ENCODE measurements around the gene NEURL4.
"Not testable (repeated sequence)": the region's sequence is repeated elsewhere in the genome, so short reads cannot be mapped to it uniquely, and the experiment has no call there.

Gene NEURL4

DNA sequence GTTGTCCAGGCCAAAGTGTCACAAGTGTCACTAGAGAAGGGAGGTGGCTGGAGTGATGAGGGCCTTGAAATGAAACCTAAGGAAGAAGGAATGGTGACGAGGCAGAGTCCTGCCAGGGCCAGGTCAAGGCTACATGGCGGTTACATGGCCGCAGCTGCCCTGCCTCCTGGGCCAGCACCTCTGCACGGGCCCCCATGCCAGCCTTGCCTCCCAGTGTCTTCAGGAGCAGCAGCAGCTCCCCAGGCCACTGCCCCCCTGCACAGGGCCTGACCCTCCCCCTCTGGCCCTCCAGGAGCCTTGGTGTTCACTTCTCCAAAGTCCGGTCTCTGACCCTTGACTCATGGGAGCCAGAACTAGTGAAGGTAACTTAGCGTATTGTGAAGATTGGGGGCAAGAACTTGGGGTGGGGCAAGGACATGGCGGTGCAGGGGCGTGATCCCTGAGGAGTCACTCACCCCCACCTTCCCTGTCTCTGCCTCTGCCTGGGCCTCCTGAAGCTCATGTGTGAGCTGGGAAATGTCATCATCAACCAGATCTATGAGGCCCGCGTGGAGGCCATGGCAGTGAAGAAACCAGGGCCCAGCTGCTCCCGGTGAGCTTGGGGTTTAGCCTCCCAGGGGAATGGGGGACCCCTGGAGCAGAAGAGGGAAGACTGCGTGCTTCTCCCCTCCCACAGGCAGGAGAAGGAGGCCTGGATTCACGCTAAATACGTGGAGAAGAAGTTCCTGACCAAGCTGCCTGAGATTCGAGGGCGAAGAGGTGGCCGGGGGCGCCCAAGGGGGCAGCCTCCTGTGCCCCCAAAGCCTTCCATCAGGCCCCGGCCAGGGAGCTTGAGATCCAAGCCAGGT lies 18.7 kb upstream of the NEURL4 start:
- DNase-seq (ENCODE audit: low read depth in 2 of 3, low spot score in 2 of 3) = no peak

- DNase-seq (ENCODE audit: low read depth in 2 of 3, low spot score in 2 of 3) = no peak
Measured at GRCh38 chr17:7346761-7347614, 17.9 kb upstream of the NEURL4 start.

GRCh38 chr17:7343250-7343649 lies 14.1 kb upstream of the NEURL4 start:
- DNase-seq (ENCODE audit: low read depth in 2 of 3, low spot score in 2 of 3) = no peak

GRCh38 chr17:7341842-7342241 lies 12.7 kb upstream of the NEURL4 start:
- no peak for DNase-seq (ENCODE audit: low read depth in 2 of 3, low spot score in 2 of 3)

GRCh38 chr17:7340179-7340578 lies 11.0 kb upstream of the NEURL4 start:
- no peak for DNase-seq (ENCODE audit: low read depth in 2 of 3, low spot score in 2 of 3)

DNA sequence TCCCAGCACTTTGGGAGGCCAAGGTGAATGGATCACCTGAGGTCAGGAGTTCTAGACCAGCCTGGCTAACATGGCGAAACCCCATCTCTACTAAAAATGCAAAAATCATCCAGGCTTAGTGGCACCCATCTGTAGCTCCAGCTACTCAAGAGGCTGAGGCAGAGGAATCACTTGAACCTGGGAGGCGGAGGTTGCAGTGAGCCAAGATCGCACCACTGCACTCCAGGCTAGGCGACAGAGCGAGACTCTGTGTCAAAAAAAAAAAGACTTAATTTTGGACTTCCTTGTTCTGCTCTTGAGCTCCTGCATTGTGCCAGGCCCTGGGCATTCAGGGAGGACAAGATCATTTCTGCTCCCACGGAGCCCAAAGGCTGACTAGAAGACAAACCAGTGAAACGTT lies 8.5 kb upstream of the NEURL4 start:
- DNase-seq (ENCODE audit: low read depth in 2 of 3, low spot score in 2 of 3) = not testable (repeated sequence)

- peak; percentile 62 to 73 (median 64) for DNase-seq (ENCODE audit: low read depth in 2 of 3, low spot score in 2 of 3)
Measured at GRCh38 chr17:7336240-7337175, 7.4 kb upstream of the NEURL4 start, which contains the start of gene ACAP1. TSS of gene ACAP1 (plus strand) at chr17:7336529. CDS start at chr17:7336735, 206 bp downstream.

GRCh38 chr17:7335765-7336164 lies 6.6 kb upstream of the NEURL4 start:
- DNase-seq (ENCODE audit: low read depth in 2 of 3, low spot score in 2 of 3) = not testable (repeated sequence)

DNA sequence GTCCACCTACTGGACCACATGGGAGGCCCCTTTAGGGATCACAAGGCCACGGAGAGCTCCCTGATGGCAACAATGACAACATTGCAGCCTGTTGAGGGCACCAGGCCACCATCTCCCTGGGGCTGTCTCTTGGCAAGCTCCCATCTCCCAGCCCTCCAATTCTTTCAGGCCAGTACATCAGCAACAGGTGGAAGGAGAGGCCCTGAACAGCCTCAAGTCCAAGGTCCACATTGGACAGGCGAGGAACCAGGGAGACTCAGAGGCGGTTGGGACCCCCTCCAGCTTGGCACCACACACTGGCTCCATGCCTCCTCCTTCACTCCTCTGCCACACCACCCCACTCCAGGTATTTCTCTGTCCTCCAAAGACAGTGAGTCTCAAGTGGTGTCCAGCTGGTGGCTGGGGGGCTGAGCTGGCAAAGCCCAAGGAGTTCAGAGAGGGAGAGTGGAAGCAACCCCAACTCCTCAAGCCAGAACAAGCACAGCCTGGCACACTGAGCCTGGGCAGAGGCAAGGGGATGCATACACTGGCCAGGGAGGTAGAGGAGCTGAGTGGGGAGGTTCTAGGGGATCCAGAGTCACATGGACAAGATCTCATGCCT lies 5.9 kb upstream of the NEURL4 start:
- DNase-seq (ENCODE audit: low read depth in 2 of 3, low spot score in 2 of 3) = no peak

DNA sequence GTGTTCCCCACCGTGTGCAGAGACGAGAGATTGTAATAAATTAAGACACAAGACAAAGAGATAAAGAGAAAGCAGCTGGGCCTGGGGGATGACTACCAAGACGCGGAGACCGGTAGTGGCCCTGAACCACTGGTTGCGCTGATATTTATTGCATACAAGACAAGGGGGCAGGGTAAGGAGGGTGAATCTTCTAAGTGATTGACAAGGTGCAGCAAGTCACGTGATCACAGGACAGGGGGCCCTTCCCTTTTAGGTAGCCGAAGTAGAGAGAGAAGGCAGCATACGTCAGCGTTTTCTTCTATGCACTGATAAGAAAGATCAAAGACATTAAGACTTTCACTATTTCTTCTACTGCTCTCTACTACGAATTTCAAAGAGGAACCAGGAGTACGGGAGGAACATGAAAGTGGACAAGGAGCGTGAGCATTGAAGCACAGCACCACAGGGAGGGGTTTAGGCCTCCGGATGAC lies 3.5 kb upstream of the NEURL4 start:
- DNase-seq (ENCODE audit: low read depth in 2 of 3, low spot score in 2 of 3) = not testable (repeated sequence)

- DNase-seq (ENCODE audit: low read depth in 2 of 3, low spot score in 2 of 3) = no peak
Measured at GRCh38 chr17:7332111-7332510, 3.0 kb upstream of the NEURL4 start.

GRCh38 chr17:7330638-7331015 lies 1.5 kb upstream of the NEURL4 start:
- DNase-seq (ENCODE audit: low read depth in 2 of 3, low spot score in 2 of 3) = no peak

DNA sequence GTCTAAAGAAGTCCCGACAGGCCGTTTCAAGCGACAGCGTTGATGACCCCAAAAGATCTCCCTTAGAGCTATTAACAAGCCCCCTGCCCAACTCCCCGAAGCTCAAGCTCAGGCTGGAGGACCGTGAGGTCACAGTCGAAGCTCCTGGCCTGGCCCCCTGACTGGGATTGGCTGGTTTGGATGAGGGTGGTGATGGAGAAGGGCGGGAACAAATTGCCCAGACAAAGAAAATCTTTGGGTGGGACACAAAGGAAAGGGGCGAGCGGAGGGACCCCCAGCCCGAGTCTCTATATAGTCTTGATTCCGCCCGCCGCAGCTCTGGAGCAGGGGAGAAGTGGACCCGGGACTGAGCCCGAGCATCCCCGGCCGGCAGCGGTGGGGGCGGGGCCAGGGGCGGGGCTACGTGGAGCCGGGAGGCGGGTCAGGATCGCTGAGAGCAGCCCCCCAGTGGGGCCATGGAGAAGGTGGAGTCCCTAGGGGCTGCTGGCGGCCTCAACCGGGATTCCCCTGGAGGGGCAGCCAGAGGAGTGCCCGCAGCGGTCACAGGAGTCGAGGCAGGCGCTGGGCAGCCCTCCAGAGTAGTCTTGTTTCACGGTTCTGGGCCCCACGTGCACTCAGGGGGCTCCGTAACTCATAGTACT lies 982 bp upstream of the NEURL4 start:
- DNase-seq (ENCODE audit: low read depth in 2 of 3, low spot score in 2 of 3) = peak in 2 of 3 experiments; percentile 74 to 75

GRCh38 chr17:7329374-7329996 lies 350 bp upstream of the NEURL4 start:
- peak; percentile 84 to 94 (median 89) for DNase-seq (ENCODE audit: low read depth in 2 of 3, low spot score in 2 of 3)

GRCh38 chr17:7328009-7328408 lies 1.1 kb downstream of the NEURL4 start:
- no peak for DNase-seq (ENCODE audit: low read depth in 2 of 3, low spot score in 2 of 3)

- DNase-seq (ENCODE audit: low read depth in 2 of 3, low spot score in 2 of 3) = no peak
Measured at GRCh38 chr17:7327501-7327900, 1.6 kb downstream of the NEURL4 start.

GRCh38 chr17:7327056-7327455 lies 2.1 kb downstream of the NEURL4 start:
- DNase-seq (ENCODE audit: low read depth in 2 of 3, low spot score in 2 of 3) = no peak

DNA sequence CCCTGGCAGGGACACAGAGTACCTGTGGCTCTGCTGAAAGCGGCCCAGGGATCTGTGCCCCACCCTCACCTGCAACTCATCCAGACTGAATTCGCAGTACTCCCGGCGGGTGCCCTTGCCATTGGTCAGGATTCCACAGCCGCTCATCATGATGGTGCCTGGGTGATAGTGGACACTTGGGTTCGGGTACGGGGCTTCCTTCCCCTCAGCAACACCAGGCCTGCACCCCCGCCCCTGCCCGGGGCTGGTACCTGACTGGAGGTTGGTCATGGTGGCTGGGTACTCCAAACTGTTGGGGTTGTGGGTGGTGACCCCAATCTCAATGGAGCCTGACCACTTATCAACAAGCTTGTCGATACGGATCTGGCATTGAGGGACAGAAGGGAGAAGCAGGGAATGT lies 2.9 kb downstream of the NEURL4 start:
- no peak for DNase-seq (ENCODE audit: low read depth in 2 of 3, low spot score in 2 of 3)

- no peak for DNase-seq (ENCODE audit: low read depth in 2 of 3, low spot score in 2 of 3)
Measured at GRCh38 chr17:7325031-7325528, 4.1 kb downstream of the NEURL4 start.
